Measurements from ENCODE around the gene LRP4. TPM values are rescaled to one million over a fixed set of nuclear protein-coding genes. Genes with fewer than 3 reads are reported as not detected.

LRP4 gene
- polyA plus RNA-seq, 1 donor from 2014 or later, result not detected

DNA sequence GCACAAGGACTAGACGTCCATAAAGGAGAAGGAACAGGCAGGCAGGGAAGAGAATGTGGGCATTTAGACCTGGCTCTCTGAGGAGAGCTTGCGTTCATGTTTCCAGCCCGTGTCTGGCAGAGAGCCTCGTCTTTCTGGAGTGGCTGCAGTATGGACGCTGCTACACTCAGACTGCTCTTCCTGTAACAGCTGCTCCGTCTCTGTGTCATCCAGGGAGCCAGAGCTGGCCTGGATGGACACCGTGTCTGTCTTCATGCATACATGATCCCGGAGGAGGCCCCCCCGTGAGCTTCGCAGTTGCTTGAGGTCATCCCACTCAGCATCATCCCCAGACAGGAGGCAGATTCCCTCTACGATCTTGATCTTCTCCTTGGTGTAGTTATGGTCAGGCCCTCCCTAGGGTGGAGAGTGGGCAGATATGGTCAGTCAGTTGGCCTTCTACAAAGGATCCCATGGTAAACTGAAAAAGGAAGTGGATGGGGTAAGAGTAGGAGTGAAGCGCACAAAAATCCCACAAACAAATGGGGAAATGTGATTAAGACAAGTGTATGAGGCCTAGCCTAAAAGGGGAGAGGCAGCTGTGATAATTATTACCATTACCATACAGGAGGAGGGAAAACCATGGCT is 59.3 kb downstream of the LRP4 start:
- TF ChIP-seq EP300 (conservative IDR thresholded peaks at IDR 0.05; ENCODE audit: poor library complexity, severe bottlenecking) (no peak), RAD21 (conservative IDR thresholded peaks at IDR 0.05) (no peak), MXI1 (conservative IDR thresholded peaks at IDR 0.05; ENCODE audit: poor library complexity, severe bottlenecking) (no peak), SMC3 (conservative IDR thresholded peaks at IDR 0.05; ENCODE audit: poor library complexity) (no peak), EZH2 (IDR thresholded peaks at IDR 0.05; ENCODE audit: borderline replicate concordance, insufficient read depth, low read length, poor library complexity, severe bottlenecking) (no peak)
- TF ChIP-seq, protein P1, sequence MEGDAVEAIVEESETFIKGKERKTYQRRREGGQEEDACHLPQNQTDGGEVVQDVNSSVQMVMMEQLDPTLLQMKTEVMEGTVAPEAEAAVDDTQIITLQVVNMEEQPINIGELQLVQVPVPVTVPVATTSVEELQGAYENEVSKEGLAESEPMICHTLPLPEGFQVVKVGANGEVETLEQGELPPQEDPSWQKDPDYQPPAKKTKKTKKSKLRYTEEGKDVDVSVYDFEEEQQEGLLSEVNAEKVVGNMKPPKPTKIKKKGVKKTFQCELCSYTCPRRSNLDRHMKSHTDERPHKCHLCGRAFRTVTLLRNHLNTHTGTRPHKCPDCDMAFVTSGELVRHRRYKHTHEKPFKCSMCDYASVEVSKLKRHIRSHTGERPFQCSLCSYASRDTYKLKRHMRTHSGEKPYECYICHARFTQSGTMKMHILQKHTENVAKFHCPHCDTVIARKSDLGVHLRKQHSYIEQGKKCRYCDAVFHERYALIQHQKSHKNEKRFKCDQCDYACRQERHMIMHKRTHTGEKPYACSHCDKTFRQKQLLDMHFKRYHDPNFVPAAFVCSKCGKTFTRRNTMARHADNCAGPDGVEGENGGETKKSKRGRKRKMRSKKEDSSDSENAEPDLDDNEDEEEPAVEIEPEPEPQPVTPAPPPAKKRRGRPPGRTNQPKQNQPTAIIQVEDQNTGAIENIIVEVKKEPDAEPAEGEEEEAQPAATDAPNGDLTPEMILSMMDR (IDR thresholded peaks at IDR 0.05; ENCODE audit: poor library complexity, severe bottlenecking), result no peak
- Histone ChIP-seq H4K20me1 (ENCODE audit: insufficient read depth) (no peaks in the 10 kb centered on the region), H3K79me2 (replicated peaks; ENCODE audit: insufficient read depth, low read length) (no peaks in the 10 kb centered on the region), H3F3A (ENCODE audit: insufficient read depth, low read length, poor library complexity, severe bottlenecking) (no peaks in the 10 kb centered on the region), H3K4me2 (ENCODE audit: low read length) (no peak overlapping the region), H3K9me3 (ENCODE audit: low read length) (no peaks in the 10 kb centered on the region), H2AFZ (ENCODE audit: low read depth, low read length) (no peak overlapping the region), H3K27me3 (ENCODE audit: insufficient read depth, low read depth, low read length) (no peaks in the 10 kb centered on the region), H3K36me3 (ENCODE audit: insufficient read depth, low read length) (no peaks in the 10 kb centered on the region), H3K9ac (ENCODE audit: low read length) (no peak overlapping the region), H3K9me2 (ENCODE audit: insufficient read depth, low read length) (no peaks in the 10 kb centered on the region), H3K27ac (ENCODE audit: low read length) (no peak overlapping the region), H3K4me3 (ENCODE audit: low read length) (no peak overlapping the region)

DNA sequence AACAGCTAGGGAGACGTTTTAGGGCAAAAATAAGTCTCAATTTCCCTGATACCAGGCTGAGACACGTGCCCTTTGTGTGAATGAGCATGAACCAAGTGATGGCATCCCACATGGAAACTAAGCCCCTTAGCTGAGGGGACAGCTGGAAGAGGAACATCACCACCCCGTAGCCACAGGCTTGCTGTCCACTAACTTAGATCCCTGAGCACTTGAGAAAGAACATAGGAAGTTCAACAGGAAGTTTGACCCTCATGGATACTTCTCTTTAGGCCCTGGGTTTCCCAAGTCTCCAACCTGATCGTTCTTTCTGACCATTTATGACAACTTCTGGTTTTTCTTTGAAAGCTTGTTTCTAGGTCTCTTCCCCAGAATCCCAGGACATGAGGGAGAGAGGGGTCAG is 60.7 kb downstream of the LRP4 start:
- Histone ChIP-seq H3K79me2 (replicated peaks; ENCODE audit: insufficient read depth, low read length) (no peaks in the 10 kb centered on the region), H3K9me3 (ENCODE audit: low read length) (no peaks in the 10 kb centered on the region), H3K27ac (ENCODE audit: low read length) (no peak overlapping the region), H3K36me3 (ENCODE audit: insufficient read depth, low read length) (no peaks in the 10 kb centered on the region), H3K27me3 (ENCODE audit: insufficient read depth, low read depth, low read length) (no peaks in the 10 kb centered on the region), H3K4me2 (ENCODE audit: low read length) (no peak overlapping the region), H4K20me1 (ENCODE audit: insufficient read depth) (no peaks in the 10 kb centered on the region), H3K4me3 (ENCODE audit: low read length) (no peak overlapping the region), H3F3A (ENCODE audit: insufficient read depth, low read length, poor library complexity, severe bottlenecking) (no peaks in the 10 kb centered on the region), H3K9ac (ENCODE audit: low read length) (no peak overlapping the region), H2AFZ (ENCODE audit: low read depth, low read length) (no peak overlapping the region), H3K9me2 (ENCODE audit: insufficient read depth, low read length) (no peaks in the 10 kb centered on the region)
- no peak for TF ChIP-seq EP300 (conservative IDR thresholded peaks at IDR 0.05; ENCODE audit: poor library complexity, severe bottlenecking)
- TF ChIP-seq RAD21 (conservative IDR thresholded peaks at IDR 0.05), result no peak
- TF ChIP-seq, protein P1 (IDR thresholded peaks at IDR 0.05; ENCODE audit: poor library complexity, severe bottlenecking), result no peak
- TF ChIP-seq, protein P2, sequence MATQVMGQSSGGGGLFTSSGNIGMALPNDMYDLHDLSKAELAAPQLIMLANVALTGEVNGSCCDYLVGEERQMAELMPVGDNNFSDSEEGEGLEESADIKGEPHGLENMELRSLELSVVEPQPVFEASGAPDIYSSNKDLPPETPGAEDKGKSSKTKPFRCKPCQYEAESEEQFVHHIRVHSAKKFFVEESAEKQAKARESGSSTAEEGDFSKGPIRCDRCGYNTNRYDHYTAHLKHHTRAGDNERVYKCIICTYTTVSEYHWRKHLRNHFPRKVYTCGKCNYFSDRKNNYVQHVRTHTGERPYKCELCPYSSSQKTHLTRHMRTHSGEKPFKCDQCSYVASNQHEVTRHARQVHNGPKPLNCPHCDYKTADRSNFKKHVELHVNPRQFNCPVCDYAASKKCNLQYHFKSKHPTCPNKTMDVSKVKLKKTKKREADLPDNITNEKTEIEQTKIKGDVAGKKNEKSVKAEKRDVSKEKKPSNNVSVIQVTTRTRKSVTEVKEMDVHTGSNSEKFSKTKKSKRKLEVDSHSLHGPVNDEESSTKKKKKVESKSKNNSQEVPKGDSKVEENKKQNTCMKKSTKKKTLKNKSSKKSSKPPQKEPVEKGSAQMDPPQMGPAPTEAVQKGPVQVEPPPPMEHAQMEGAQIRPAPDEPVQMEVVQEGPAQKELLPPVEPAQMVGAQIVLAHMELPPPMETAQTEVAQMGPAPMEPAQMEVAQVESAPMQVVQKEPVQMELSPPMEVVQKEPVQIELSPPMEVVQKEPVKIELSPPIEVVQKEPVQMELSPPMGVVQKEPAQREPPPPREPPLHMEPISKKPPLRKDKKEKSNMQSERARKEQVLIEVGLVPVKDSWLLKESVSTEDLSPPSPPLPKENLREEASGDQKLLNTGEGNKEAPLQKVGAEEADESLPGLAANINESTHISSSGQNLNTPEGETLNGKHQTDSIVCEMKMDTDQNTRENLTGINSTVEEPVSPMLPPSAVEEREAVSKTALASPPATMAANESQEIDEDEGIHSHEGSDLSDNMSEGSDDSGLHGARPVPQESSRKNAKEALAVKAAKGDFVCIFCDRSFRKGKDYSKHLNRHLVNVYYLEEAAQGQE (IDR thresholded peaks at IDR 0.05; ENCODE audit: borderline replicate concordance), result no peak
- no peak for TF ChIP-seq EZH2 (IDR thresholded peaks at IDR 0.05; ENCODE audit: borderline replicate concordance, insufficient read depth, low read length, poor library complexity, severe bottlenecking)
- TF ChIP-seq MXI1 (conservative IDR thresholded peaks at IDR 0.05; ENCODE audit: poor library complexity, severe bottlenecking), result no peak
- no peak for TF ChIP-seq SMC3 (conservative IDR thresholded peaks at IDR 0.05; ENCODE audit: poor library complexity)
- TF ChIP-seq TAF1 (IDR thresholded peaks at IDR 0.05; ENCODE audit: low read depth), result no peak
- no peak for TF ChIP-seq POLR2AphosphoS5 (IDR thresholded peaks at IDR 0.05)
